H9 (cell line): ENCODE data around the gene SEZ6. TPM values are rescaled to one million over a fixed set of nuclear protein-coding genes. Genes with fewer than 3 reads are reported as not detected.

ENCODE experiments used
- DNase-seq: peaks from one replicate; pipeline ENCODE4 v3.0.0-alpha.2; 2017
- H2AFZ ChIP-seq: one replicate; pipeline ENCODE4 v1.6.1; 2013; ENCODE audit warnings: mild to moderate bottlenecking, low read length, control low read depth, moderate library complexity
- H2AK5ac ChIP-seq: 2 replicates; pipeline ENCODE4 v1.6.1; 2013; ENCODE audit warnings: low read length, control low read depth, mixed read lengths; ENCODE audit not compliant: insufficient read length
- H2BK120ac ChIP-seq: one replicate; pipeline ENCODE4 v1.6.1; 2013; ENCODE audit warnings: low read depth, mild to moderate bottlenecking, low read length, control low read depth, inconsistent platforms; ENCODE audit not compliant: poor library complexity, severe bottlenecking
- H2BK12ac ChIP-seq: 2 replicates; pipeline ENCODE4 v1.6.1; 2013; ENCODE audit warnings: low read length, control low read depth, mixed read lengths, low read depth; ENCODE audit not compliant: insufficient read length
- H2BK15ac ChIP-seq: 2 replicates; pipeline ENCODE4 v1.6.1; 2013; ENCODE audit warnings: low read depth, low read length, control low read depth
- H2BK20ac ChIP-seq: one replicate; pipeline ENCODE4 v1.6.1; 2013; ENCODE audit warnings: low read depth, mild to moderate bottlenecking, low read length, control low read depth, inconsistent platforms; ENCODE audit not compliant: poor library complexity, severe bottlenecking
- H2BK5ac ChIP-seq: 2 replicates; pipeline ENCODE4 v1.6.1; 2013; ENCODE audit warnings: low read length, control low read depth, mixed read lengths; ENCODE audit not compliant: insufficient read length
- H3K14ac ChIP-seq: 2 replicates; pipeline ENCODE4 v1.6.1; 2013; ENCODE audit warnings: low read length, control low read depth; ENCODE audit not compliant: insufficient read depth
- H3K18ac ChIP-seq: 2 replicates; pipeline ENCODE4 v1.6.1; 2013; ENCODE audit warnings: low read depth, mild to moderate bottlenecking, mixed read lengths, low read length, control low read depth; ENCODE audit not compliant: insufficient read length
- H3K23ac ChIP-seq: 2 replicates; pipeline ENCODE4 v1.6.1; 2013; ENCODE audit warnings: low read length, control low read depth, mixed read lengths, low read depth; ENCODE audit not compliant: insufficient read length
- H3K23me2 ChIP-seq: 2 replicates; pipeline ENCODE4 v1.6.1; 2013; ENCODE audit warnings: low read depth, mild to moderate bottlenecking, mixed read lengths, low read length, control low read depth; ENCODE audit not compliant: insufficient read length, poor library complexity, severe bottlenecking
- H3K27ac ChIP-seq: 2 replicates; pipeline ENCODE4 v1.5.1; 2013; ENCODE audit warnings: low read length, control low read depth, mixed read lengths, low read depth; ENCODE audit not compliant: insufficient read length
- H3K27me3 ChIP-seq: 2 replicates; pipeline ENCODE4 v1.6.1; 2013; ENCODE audit warnings: low read length, control low read depth, inconsistent platforms; ENCODE audit not compliant: insufficient read depth
- H3K4ac ChIP-seq: 2 replicates; pipeline ENCODE4 v1.6.1; 2013; ENCODE audit warnings: low read depth, mild to moderate bottlenecking, control low read depth, inconsistent platforms, low read length, moderate library complexity
- H3K4me1 ChIP-seq: 2 replicates; pipeline ENCODE4 v1.6.1; 2013; ENCODE audit warnings: low read length, control low read depth, inconsistent platforms; ENCODE audit not compliant: insufficient read depth
- H3K4me2 ChIP-seq: 2 replicates; pipeline ENCODE4 v1.6.1; 2013; ENCODE audit warnings: low read length, control low read depth, mixed read lengths; ENCODE audit not compliant: insufficient read length, insufficient read depth
- H3K56ac ChIP-seq: 2 replicates; pipeline ENCODE4 v1.6.1; 2013; ENCODE audit warnings: low read depth, mild to moderate bottlenecking, mixed read lengths, low read length, control low read depth; ENCODE audit not compliant: insufficient read length
- H3K79me1 ChIP-seq: 2 replicates; pipeline ENCODE4 v1.6.1; 2013; ENCODE audit warnings: low read depth, mild to moderate bottlenecking, moderate library complexity, low read length, control low read depth, inconsistent platforms; ENCODE audit not compliant: insufficient read depth, poor library complexity, severe bottlenecking
- H3K79me2 ChIP-seq: 2 replicates; pipeline ENCODE4 v1.6.1; 2013; ENCODE audit warnings: low read length, control low read depth, inconsistent platforms; ENCODE audit not compliant: insufficient read depth
- H3K9ac ChIP-seq: 2 replicates; pipeline ENCODE4 v1.6.1; 2013; ENCODE audit warnings: low read length, control low read depth, mixed read lengths; ENCODE audit not compliant: insufficient read length; ENCODE audit errors: extremely low read depth
- H3K9me3 ChIP-seq: one replicate; pipeline ENCODE4 v1.6.1; 2013; ENCODE audit warnings: low read depth, low read length, inconsistent platforms; ENCODE audit not compliant: control insufficient read depth
- H3T11ph ChIP-seq: one replicate; pipeline ENCODE4 v1.6.1; 2013; ENCODE audit warnings: mild to moderate bottlenecking, low read length, control low read depth, inconsistent platforms
- H4K20me1 ChIP-seq: one replicate; pipeline ENCODE4 v1.6.1; 2013; ENCODE audit not compliant: control insufficient read depth, insufficient read length, insufficient read depth
- H4K5ac ChIP-seq: 2 replicates; pipeline ENCODE4 v1.6.1; 2013; ENCODE audit warnings: low read depth, mild to moderate bottlenecking, mixed read lengths, low read length, control low read depth; ENCODE audit not compliant: insufficient read length
- H4K8ac ChIP-seq: replicated peaks from 2 replicates; pipeline ENCODE4 v1.6.1; 2013; ENCODE audit warnings: low read length, control low read depth, mixed read lengths, low read depth; ENCODE audit not compliant: insufficient read length
- H4K91ac ChIP-seq: 2 replicates; pipeline ENCODE4 v1.6.1; 2013; ENCODE audit warnings: low read depth, mild to moderate bottlenecking, moderate library complexity, mixed read lengths, low read length, control low read depth; ENCODE audit not compliant: insufficient read length
- H3K27ac Mint-ChIP-seq, 3 experiments: 2 replicates in 2 of 3; 3 replicates in 1 of 3; pipeline ENCODE4 v1.8.0; 2020 to 2021; ENCODE audit warnings: mixed read lengths in 3 of 3, mild to moderate bottlenecking in 1 of 3, moderate library complexity in 1 of 3
- H3K27me3 Mint-ChIP-seq: 2 replicates; pipeline ENCODE4 v1.8.0; 2021; ENCODE audit warnings: low read depth, mild to moderate bottlenecking, moderate library complexity, mixed read lengths
- H3K36me3 Mint-ChIP-seq, 3 experiments: 2 replicates in 2 of 3; 3 replicates in 1 of 3; pipeline ENCODE4 v1.8.0; 2020 to 2021; ENCODE audit warnings: low read depth in 3 of 3, mixed read lengths in 3 of 3; ENCODE audit not compliant: insufficient read depth in 1 of 3
- H3K4me1 Mint-ChIP-seq, 2 experiments: 2 replicates each; pipeline ENCODE4 v1.8.0; 2020; ENCODE audit warnings: mixed read lengths in 2 of 2
- H3K4me3 Mint-ChIP-seq, 2 experiments: 2 replicates in 1 of 2; 3 replicates in 1 of 2; pipeline ENCODE4 v1.8.0; 2020 to 2021; ENCODE audit warnings: mild to moderate bottlenecking in 2 of 2, mixed read lengths in 2 of 2, moderate library complexity in 1 of 2
- H3K9me3 Mint-ChIP-seq, 2 experiments: 2 replicates in 1 of 2; 3 replicates in 1 of 2; pipeline ENCODE4 v1.8.0; 2020; ENCODE audit warnings: mild to moderate bottlenecking in 2 of 2, mixed read lengths in 2 of 2, moderate library complexity in 1 of 2
- WGBS: extraction: QIAGEN DNeasy Blood & Tissue Kit; methylation state at CpG from one replicate; pipeline ENCODE4 v1.1.7; 2013; ENCODE audit warnings: missing lambda C conversion rate, low lambda C conversion rate, mixed read lengths; ENCODE audit not compliant: insufficient read length; ENCODE audit errors: extremely low coverage; 5-methylcytosine and 5-hydroxymethylcytosine counted together
- total RNA-seq: library from RNA; stranded (reverse); gene quantifications from 2 replicates; pipeline ENCODE4 v1.2.1, GENCODE V29; 2021
- TF ChIP-seq, protein P1 (sequence below): fragments of 200-600 bp; sonication (generic); conservative IDR thresholded peaks from 3 replicates; pipeline ENCODE4 v1.8.0; 2021; ENCODE audit warnings: antibody characterized with exemption, mild to moderate bottlenecking

Gene SEZ6
- total RNA-seq, 1 experiment from 2014 or later, result 1.8 TPM

DNA sequence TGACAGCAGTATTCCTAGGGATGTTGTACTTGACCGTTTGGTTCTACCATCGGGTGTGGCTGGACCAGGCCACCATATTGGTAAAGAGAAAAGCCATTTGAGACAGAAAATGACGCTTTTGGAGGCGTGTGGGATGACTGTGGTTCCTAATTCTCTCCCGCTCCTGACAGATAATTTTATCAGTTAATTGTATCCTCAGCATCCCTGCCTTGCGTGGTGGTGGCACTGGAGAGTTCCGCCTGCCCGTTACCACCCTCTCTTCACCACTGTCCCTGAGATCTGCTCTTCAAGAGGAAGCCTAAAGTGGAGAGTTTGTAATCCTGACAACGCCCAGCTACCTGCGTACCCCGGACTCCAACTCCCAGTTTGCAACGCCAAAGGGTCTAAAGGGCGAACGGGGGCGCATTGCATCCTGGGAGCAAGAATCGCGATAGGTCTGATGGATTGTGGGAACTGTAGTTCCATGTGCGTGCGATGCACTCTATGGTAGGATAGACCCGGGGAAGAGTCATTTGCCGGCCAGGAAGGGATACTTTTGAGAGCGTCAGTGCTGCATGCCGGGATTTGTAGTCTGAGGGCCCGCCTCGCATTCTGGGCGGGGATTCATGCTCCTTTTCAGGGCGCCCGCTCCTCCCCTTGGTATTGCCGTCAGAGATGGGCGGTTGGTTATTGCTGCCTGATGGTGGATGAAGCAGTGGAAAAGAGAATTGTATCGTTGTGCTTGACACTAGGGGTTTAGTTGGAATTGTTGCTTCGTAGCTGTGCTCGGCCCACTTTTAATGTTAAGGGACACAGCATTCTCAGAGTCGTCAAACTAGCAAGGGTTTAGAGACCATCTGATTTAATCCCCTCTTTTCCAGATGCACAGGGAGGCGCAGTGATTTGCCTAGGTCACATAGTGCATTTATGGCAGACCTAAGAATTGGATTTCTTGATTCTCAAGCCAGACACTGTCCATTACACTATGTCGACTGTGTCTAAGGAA, 53.5 kb downstream of the SEZ6 start:
- H3K4me2 ChIP-seq, result peak overlapping the region; percentile 84
- peak overlapping the region; percentile 38 for H3K18ac ChIP-seq
- no peak overlapping the region for H3T11ph ChIP-seq
- H2AFZ ChIP-seq, result no peak overlapping the region
- TF ChIP-seq, protein P1, sequence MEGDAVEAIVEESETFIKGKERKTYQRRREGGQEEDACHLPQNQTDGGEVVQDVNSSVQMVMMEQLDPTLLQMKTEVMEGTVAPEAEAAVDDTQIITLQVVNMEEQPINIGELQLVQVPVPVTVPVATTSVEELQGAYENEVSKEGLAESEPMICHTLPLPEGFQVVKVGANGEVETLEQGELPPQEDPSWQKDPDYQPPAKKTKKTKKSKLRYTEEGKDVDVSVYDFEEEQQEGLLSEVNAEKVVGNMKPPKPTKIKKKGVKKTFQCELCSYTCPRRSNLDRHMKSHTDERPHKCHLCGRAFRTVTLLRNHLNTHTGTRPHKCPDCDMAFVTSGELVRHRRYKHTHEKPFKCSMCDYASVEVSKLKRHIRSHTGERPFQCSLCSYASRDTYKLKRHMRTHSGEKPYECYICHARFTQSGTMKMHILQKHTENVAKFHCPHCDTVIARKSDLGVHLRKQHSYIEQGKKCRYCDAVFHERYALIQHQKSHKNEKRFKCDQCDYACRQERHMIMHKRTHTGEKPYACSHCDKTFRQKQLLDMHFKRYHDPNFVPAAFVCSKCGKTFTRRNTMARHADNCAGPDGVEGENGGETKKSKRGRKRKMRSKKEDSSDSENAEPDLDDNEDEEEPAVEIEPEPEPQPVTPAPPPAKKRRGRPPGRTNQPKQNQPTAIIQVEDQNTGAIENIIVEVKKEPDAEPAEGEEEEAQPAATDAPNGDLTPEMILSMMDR, result no peak
- Mint-ChIP-seq H3K4me3 (no peak overlapping the region), H3K27ac (no peak overlapping the region), H3K4me1 (peaks cover 24 to 28% of the 10 kb centered on the region in 2 experiments), H3K9me3 (no peaks in the 10 kb centered on the region), H3K27me3 (no peaks in the 10 kb centered on the region; the same call in 1 of the 2 replicates), H3K36me3 (peaks cover 7 to 22% (median 7%) of the 10 kb centered on the region in 3 experiments; a peak in 6 of 7 replicates)
- peak; percentile 100 for DNase-seq
- no peak overlapping the region for H4K5ac ChIP-seq
- no peak overlapping the region for H3K56ac ChIP-seq
- H3K23ac ChIP-seq, result no peak overlapping the region
- peaks cover 26% of the 10 kb centered on the region for H3K79me2 ChIP-seq
- no peaks in the 10 kb centered on the region for H4K20me1 ChIP-seq
- peak overlapping the region; percentile 61 for H3K9ac ChIP-seq
- no peak overlapping the region for H2AK5ac ChIP-seq
- no CpG with 5 or more reads among the region's 36 CpGs for WGBS
- no peak overlapping the region for H2BK15ac ChIP-seq
- H2BK120ac ChIP-seq, result no peak overlapping the region
- H2BK12ac ChIP-seq, result no peak overlapping the region
- no peak overlapping the region for H2BK20ac ChIP-seq
- H3K27me3 ChIP-seq, result no peaks in the 10 kb centered on the region
- H3K14ac ChIP-seq, result no peak overlapping the region
- H4K91ac ChIP-seq, result no peak overlapping the region
- H3K4ac ChIP-seq, result no peak overlapping the region
- H3K23me2 ChIP-seq, result peaks cover 11% of the 10 kb centered on the region
- peak overlapping the region; percentile 90 for H3K27ac ChIP-seq
- no peaks in the 10 kb centered on the region for H3K9me3 ChIP-seq
- H4K8ac ChIP-seq, result no peak overlapping the region
- H3K79me1 ChIP-seq, result no peaks in the 10 kb centered on the region
- peaks cover 9% of the 10 kb centered on the region; the same call in 1 of the 2 replicates for H3K4me1 ChIP-seq
- peak overlapping the region; percentile 6 for H2BK5ac ChIP-seq
